B cell (primary cell): ENCODE measurements around the gene HEYL.

Source experiments
- CTCF ChIP-seq: fragments of 200-600 bp; IDR thresholded peaks from one replicate; pipeline ENCODE4 v1.8.0; 2022; ENCODE audit warnings: antibody characterized with exemption, mild to moderate bottlenecking
- EZH2 ChIP-seq: IDR thresholded peaks from 2 replicates; pipeline ENCODE4 v1.6.1; 2012; ENCODE audit warnings: borderline replicate concordance, low read depth, mild to moderate bottlenecking, moderate library complexity, low read length; ENCODE audit not compliant: insufficient read depth, poor library complexity, severe bottlenecking

- TF ChIP-seq CTCF, result no peak
- no peak for TF ChIP-seq EZH2
Measured at GRCh38 chr1:39659538-39659937, 20.1 kb upstream of the HEYL start.
